Liver (tissue), 3 donors: ENCODE data around the gene MFAP5.

Experiments used
- FOXA1 ChIP-seq: IDR thresholded peaks from 2 replicates; pipeline ENCODE4 v1.6.1; 2016; ENCODE audit warnings: antibody characterized with exemption
- GABPA ChIP-seq, 2 donors: IDR thresholded peaks in 1 of 2; conservative IDR thresholded peaks in 1 of 2; 2 replicates each; pipeline ENCODE4 v1.6.1; 2016; ENCODE audit warnings: antibody characterized with exemption in 2 of 2, mild to moderate bottlenecking in 1 of 2, moderate library complexity in 1 of 2
- HNF4A ChIP-seq, 2 donors: conservative IDR thresholded peaks; 2 replicates each; pipeline ENCODE4 v1.6.1; 2016; ENCODE audit warnings: antibody characterized with exemption in 2 of 2, mild to moderate bottlenecking in 2 of 2
- RAD21 ChIP-seq, 2 donors: IDR thresholded peaks; 2 replicates each; pipeline ENCODE4 v1.6.1; 2016; ENCODE audit warnings: antibody characterized with exemption in 2 of 2, mild to moderate bottlenecking in 2 of 2
- TF ChIP-seq, protein P1 (sequence below): fragments of 150-350 bp; IDR thresholded peaks from 2 replicates; pipeline ENCODE4 v1.5.1; 2017; ENCODE audit warnings: improper control_type of control experiment, low read depth, low read length; ENCODE audit not compliant: missing input control
- TF ChIP-seq, protein P2 (sequence below): IDR thresholded peaks from 2 replicates; pipeline ENCODE4 v1.6.1; 2016; ENCODE audit warnings: antibody characterized with exemption
- TF ChIP-seq, protein P3 (sequence below): IDR thresholded peaks from 2 replicates; pipeline ENCODE4 v1.6.1; 2016; ENCODE audit warnings: antibody characterized with exemption
- TF ChIP-seq, protein P4 (sequence below): IDR thresholded peaks from 2 replicates; pipeline ENCODE4 v1.6.1; 2016; ENCODE audit warnings: antibody characterized with exemption, mild to moderate bottlenecking
- donor health status: healthy.
- donor health status: healthy.

GRCh38 chr12:8709124-8709830 lies 46.7 kb upstream of the MFAP5 start:
- TF ChIP-seq, protein P1, sequence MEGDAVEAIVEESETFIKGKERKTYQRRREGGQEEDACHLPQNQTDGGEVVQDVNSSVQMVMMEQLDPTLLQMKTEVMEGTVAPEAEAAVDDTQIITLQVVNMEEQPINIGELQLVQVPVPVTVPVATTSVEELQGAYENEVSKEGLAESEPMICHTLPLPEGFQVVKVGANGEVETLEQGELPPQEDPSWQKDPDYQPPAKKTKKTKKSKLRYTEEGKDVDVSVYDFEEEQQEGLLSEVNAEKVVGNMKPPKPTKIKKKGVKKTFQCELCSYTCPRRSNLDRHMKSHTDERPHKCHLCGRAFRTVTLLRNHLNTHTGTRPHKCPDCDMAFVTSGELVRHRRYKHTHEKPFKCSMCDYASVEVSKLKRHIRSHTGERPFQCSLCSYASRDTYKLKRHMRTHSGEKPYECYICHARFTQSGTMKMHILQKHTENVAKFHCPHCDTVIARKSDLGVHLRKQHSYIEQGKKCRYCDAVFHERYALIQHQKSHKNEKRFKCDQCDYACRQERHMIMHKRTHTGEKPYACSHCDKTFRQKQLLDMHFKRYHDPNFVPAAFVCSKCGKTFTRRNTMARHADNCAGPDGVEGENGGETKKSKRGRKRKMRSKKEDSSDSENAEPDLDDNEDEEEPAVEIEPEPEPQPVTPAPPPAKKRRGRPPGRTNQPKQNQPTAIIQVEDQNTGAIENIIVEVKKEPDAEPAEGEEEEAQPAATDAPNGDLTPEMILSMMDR: no peak
- TF ChIP-seq, protein P2, sequence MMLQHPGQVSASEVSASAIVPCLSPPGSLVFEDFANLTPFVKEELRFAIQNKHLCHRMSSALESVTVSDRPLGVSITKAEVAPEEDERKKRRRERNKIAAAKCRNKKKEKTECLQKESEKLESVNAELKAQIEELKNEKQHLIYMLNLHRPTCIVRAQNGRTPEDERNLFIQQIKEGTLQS: no peak
- TF ChIP-seq HNF4A (conservative IDR thresholded peaks at IDR 0.05) (no peak), FOXA1 (no peak), GABPA (IDR thresholded peaks at IDR 0.05 in 1 of 2, conservative IDR thresholded peaks at IDR 0.05 in 1 of 2) (no peak), RAD21 (IDR thresholded peaks at IDR 0.05) (no peak)
- TF ChIP-seq, protein P3, sequence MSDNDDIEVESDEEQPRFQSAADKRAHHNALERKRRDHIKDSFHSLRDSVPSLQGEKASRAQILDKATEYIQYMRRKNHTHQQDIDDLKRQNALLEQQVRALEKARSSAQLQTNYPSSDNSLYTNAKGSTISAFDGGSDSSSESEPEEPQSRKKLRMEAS: no peak
- TF ChIP-seq, protein P4, sequence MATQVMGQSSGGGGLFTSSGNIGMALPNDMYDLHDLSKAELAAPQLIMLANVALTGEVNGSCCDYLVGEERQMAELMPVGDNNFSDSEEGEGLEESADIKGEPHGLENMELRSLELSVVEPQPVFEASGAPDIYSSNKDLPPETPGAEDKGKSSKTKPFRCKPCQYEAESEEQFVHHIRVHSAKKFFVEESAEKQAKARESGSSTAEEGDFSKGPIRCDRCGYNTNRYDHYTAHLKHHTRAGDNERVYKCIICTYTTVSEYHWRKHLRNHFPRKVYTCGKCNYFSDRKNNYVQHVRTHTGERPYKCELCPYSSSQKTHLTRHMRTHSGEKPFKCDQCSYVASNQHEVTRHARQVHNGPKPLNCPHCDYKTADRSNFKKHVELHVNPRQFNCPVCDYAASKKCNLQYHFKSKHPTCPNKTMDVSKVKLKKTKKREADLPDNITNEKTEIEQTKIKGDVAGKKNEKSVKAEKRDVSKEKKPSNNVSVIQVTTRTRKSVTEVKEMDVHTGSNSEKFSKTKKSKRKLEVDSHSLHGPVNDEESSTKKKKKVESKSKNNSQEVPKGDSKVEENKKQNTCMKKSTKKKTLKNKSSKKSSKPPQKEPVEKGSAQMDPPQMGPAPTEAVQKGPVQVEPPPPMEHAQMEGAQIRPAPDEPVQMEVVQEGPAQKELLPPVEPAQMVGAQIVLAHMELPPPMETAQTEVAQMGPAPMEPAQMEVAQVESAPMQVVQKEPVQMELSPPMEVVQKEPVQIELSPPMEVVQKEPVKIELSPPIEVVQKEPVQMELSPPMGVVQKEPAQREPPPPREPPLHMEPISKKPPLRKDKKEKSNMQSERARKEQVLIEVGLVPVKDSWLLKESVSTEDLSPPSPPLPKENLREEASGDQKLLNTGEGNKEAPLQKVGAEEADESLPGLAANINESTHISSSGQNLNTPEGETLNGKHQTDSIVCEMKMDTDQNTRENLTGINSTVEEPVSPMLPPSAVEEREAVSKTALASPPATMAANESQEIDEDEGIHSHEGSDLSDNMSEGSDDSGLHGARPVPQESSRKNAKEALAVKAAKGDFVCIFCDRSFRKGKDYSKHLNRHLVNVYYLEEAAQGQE: no peak
